Astrocyte (in vitro differentiated cells and primary cell): Measurements from ENCODE around the gene SMIM34.
"Not testable (repeated sequence)": the region's sequence is repeated elsewhere in the genome, so short reads cannot be mapped to it uniquely, and the experiment has no call there.

Experiments
- CTCF ChIP-seq: IDR thresholded peaks from 2 replicates; pipeline ENCODE4 v1.5.1; 2011; ENCODE audit warnings: low read depth, mild to moderate bottlenecking, inconsistent platforms, low read length, moderate library complexity; ENCODE audit not compliant: insufficient read depth
- EZH2 ChIP-seq: IDR thresholded peaks from 2 replicates; pipeline ENCODE4 v1.6.1; 2012; ENCODE audit warnings: mild to moderate bottlenecking, low read length, inconsistent platforms; ENCODE audit not compliant: insufficient read depth

- not testable (repeated sequence) for TF ChIP-seq CTCF, EZH2
Observed at GRCh38 chr21:34427339-34427738, 3.6 kb upstream of the SMIM34 start.
